Activated naive CD4-positive, alpha-beta T cell treated with Interleukin-2 at 50 U/mL for 16 hours (primary cell): ENCODE measurements around the gene COL5A3.
"Not testable (repeated sequence)": the region's sequence is repeated elsewhere in the genome, so short reads cannot be mapped to it uniquely, and the experiment has no call there.

Source experiments
- DNase-seq: peaks from one replicate; pipeline ENCODE4 v3.0.0-alpha.2; 2020

Gene COL5A3

DNA sequence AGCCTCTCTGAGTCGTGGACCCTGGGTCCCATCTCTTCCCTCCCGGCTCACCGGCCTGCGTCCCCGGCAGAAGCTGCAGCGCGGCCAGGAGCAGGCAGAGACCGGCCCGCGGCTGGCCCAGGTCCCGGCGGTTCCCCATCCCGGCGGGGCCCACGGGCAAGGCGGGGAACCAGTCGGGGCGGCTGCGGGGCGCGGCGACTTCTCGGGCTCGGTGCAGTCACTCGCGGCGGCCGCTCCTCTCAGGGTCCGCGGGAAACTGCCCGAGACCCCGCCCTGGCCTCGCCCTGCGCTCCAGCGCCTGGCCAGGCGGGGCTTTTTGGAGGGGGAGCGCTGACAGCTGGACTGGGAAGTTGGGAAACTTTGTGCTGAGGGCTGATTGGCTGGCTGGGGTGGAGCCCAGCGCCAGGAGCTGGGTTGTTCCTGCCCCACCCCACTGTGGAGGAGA, at the start of gene COL5A3:
Gene COL5A3 (minus strand): TSS at position 258 of the 445 bp plus-strand sequence. CDS start 119 bp downstream, at position 139.
- no peak for DNase-seq

DNA sequence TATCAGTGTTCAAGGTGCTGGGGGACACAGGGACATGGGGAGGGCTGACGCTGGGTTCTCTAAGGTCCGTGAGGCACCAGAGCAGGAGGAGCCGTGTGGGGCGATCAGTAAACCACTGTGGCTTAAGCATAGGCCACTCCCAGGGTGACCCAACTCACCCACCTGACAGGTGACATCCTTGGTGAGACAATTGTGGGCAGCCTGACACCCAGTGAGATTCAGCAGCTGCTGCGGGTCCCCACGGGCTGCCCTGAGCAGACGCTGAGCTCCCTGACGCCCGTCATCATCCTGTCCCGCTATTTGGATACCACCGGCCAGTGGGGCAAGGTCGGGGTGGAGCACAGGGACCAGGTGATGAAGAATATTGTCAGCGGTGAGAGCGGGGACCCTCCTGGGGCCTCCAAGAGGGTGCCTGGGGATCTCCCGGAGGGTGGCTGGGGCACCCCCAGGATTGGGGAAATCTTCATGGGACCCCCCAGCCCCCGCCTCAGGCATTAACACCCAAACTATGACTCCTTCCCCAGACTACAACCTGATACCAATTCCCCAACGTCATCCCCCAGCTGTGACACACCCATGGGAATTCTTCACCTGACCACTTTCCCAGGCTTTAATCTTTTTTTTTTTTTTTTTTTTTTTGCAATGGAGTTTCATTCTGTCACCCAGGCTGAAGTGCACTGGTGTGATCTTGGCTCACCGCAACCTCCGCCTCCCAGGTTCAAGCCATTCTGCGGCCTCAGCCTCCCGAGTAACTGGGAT, 42.5 kb upstream of the COL5A3 start:
- DNase-seq: no peak

DNA sequence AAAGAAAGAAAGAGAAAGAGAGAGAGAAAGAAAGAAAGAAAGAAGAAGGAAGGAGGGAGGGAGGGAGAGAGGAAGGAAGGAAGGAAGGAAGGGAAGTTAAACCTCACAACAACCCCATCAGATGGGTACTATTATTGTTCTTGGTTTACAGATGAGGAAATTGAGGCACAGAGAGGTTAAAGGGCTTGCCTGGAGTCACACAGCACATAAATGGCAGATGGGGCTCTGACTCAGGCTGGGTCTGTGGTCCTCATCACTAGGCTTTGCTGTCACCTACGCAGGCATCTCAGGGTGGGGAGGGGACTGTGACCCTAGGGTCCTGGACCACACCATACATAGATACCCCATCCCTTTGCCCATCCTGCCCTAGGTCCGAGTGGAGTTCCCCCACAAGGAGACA, 39.3 kb upstream of the COL5A3 start:
- no peak for DNase-seq

DNA sequence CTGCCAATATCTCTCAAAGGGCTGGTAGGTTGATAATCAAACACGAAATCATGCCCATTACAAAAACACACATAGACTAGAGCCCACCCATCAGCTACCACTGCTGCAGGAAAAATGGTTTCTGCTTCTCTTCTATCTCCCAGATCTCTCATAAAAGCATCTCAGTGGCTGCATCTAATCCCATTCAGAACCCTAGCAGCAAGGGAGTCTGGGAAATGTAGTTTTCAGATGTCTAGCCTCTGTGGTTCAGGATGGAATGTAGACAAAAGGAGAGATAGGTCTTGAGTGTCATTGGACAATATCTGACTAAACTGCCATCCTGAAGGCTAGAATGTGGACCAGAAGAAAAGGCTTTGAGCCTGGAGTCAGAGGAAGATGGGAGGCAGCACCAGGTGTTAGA, 35.1 kb upstream of the COL5A3 start:
- DNase-seq: no peak

DNA sequence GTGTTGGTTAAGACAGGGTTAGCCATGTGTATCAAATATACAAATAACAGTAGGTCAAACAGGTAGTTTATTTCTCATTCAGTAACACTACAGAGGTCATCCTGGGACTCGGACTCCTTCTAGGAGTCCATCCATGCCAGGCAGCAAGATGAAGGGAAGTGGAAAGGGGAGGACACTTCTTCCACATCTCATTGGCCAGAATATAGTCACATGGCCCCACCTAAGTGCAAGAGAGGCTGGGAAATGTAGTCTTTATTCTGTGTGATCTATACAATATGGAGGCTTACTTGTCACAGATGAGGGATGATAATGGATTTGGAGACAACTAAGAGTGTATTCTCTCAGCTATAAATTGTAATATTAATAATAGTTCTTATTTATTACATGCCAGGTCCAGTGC, 34.1 kb upstream of the COL5A3 start:
- no peak for DNase-seq

DNA sequence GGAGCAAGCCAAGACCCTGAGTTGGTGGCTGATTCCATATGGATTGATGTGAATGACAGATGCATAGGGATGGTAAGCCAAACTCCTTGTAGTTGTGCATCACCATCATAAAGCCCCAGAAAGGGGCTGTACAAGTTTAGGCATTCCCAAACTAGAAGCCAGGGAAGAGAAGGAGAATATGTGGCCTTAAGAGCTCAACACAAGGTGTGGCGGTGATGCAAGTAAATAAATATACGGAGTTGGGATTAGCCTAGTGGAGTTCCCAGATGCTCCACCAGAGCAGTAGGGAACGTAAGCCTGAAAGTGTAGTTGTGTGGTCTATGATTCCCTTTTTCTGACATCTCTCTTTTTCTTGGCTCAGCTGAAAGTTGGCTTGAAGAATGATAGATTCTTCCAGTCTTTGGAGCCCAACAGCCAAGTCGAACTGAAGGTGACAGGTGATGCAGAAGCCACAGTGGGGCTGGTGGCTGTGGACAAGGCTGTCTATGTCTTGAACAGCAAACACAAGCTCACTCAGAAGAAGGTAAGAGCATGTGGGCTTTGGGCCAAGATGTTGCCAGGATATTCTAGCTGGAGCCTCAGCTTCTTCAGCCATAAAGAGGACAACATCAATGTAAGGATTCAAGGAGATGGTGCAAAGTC, 33.1 kb upstream of the COL5A3 start:
- no peak for DNase-seq

DNA sequence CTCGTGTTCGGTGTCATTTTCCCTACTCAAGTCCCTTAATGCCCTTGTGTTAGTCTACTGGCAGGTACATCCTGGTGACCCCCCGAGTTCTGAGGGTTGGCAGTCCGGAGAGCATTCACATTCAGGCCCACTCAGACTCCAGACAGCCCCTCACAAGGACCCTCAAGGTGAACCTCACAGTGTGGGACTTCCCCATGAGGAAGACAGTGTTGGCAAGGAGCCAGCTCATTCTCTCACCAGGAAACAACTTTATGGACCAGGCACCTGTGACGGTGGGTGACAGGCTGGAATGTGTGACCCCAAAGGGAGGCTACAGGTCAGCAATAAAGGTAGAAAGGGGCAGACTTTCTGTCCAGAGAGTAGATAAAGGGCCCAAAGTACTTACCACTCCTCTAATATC, 27.5 kb upstream of the COL5A3 start:
- no peak for DNase-seq

DNA sequence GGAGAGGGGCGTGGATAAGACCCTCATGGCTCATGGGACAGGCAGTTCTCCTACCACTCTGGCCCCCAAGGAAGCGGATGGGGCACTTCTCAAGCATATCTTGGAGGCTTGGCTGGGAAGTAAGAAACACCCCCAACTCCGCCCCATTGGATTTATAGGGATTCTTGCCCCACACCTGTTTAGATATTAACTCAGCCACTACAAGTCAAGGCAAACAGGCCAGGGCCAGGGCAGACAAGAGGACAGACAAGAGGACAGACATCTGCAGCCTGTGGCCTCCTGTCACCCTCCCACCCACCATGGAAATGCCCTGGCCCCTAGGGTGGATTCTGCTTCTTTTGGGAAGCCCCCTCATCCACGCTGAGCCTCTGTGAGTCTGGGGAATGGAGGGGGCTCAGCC, 27.1 kb upstream of the COL5A3 start:
- DNase-seq: no peak

DNA sequence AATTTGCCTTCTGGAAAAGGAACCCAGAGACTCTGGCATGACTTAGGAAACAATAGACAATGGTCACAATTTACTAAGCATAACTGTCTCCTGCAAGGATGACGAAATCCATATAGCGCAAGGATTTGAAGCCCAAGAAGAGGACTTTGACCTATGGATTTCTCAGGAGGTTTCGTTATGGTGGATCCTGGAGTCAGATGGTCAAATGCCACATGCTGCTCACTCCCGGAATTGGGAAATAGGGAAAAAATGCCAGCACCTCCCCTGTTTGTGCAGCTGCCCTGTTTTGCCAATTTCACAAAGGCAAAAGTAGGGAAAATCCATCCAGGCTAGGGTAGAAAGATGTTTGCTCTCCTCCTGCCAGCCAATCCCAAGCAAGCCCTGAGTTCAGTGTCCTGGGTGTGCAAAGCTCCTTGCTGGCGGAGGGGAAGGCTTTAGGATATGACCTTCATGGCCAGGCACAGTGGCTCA, 26.3 kb upstream of the COL5A3 start:
- no peak for DNase-seq

DNA sequence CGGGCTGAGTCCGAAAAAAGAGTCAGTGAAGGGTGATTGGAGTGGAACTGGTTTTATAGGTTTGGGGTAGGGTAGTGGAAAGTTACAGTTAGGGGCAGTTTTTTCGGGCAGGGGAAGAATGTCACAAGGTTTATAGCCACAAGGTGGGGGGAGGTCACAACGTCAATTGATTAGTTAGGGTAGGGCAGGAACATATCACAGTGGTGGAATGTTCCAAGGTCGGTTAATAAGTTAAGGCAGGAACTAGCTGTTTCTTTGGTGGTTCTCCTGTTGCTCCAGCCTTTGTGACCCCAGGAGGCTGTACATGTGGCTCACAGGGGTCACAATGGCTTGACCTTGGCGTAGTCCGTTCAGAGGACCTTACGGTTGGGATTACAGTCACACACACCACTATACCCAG, 23.3 kb upstream of the COL5A3 start:
- DNase-seq: no peak

DNA sequence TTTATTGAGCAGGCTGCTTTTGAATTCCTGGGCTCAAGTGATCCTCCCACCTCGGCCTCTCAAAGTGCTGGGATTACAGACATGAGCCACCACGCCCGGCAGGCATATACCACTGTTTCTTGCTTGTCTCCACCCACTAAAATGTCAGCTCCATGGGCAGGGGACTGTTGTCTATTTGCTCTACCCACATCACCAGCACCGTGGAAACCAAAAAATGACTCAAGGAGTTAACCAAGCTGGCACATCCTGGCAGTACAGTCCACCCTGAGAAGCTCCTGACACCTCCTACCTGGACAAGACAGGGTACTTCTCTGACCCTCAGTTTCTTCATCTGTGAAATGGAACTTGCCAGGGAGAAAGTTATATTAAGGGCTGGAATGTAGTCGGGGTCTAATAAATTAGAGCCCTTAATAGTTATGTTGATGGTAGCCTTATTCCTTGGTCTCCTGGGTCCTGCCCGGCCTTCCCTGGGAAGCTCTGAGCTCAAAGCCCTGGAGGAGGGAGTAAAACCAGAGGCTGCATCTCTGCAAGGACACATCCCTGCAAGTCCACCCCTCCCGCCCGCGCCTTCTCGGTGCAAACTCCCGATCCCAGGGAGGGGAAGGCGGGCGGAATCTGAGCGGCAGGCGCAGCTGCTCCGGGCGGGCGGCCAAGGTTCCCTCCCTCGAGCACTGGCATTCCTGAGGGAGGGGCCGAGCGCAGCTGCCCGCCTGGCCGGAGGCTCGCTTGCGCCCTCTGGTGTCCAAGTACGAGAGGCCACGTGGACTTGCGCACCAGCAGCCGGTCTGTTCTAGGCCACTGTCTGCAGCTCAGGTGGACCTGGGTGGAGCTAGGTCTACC, 17.1 kb upstream of the COL5A3 start:
- peak; percentile 83 for DNase-seq

DNA sequence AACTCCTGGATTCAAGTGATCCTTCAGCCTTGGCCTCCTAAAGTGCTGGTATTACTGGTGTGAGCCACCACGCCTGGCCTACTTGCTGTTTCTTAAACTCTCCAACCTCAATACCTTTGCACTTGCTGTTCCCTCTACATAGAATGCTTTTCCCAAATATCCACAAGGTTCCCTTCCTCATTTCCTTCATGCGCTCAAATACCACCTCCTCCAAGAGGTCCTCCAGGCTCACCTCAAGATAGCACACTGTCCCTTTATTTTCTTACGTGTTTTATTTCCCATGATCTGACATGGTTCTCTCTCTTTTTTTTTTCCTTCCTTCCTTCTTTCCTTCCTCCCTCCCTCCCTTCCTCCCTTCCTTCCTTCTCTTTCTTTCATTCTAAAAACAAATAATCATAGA, 16.4 kb upstream of the COL5A3 start:
- DNase-seq: no peak

DNA sequence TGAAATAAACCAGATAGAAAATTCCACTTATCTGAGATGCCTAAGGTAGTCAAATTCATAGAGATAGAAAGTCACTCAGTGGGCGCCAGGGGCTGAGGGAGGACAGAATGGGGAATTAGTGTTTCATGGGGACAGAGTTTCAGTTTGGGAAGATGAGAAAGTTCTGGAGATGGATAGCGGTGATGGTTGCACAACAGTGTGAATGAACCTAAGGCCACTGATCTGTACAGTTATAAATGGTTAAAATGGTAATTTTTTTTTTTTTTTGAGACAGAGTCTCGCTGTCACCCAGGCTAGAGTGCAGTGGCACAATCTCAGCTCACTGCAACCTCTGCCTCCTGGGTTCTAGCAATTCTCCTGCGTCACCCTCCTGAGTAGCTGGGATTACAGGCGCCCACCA, 12.8 kb upstream of the COL5A3 start:
- DNase-seq: not testable (repeated sequence)

DNA sequence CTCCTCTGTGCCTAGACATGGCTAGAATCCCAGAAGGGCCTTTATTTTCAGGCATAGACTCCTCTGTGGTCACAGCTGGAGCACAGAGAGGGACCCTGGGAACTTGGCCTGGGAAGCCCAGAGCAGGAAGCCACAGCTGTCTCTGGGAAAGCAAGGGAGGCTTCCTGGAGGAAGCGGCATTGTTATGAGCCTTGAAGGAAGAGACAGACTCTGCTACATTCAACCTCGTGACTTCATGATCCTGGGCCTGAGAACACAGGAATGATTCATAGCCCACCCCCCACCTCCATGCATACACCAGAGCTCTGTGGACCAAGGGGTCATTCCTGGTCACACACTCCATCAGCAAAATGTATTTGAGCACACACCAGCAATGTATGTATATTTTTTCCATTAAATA, 11.6 kb upstream of the COL5A3 start:
- no peak for DNase-seq

DNA sequence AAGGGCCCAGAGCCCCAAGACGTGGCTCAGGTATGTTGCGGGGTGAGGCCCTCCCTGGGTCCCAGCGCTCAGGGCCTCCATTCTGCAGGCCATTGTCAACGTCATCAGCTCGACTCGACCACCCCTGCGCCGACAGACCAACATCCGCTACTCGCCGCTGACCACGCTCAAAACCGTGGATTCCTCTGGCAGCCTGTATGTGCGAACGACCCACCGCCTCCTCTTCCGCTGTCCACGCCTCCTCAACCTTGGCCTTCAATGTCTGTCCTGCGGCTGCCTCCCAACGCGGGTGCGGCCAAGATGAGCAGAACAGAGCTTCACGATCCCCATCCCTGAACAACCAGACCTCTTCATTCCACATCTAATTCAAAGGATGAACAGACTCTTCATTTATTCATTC, 11.1 kb upstream of the COL5A3 start:
- DNase-seq: no peak

DNA sequence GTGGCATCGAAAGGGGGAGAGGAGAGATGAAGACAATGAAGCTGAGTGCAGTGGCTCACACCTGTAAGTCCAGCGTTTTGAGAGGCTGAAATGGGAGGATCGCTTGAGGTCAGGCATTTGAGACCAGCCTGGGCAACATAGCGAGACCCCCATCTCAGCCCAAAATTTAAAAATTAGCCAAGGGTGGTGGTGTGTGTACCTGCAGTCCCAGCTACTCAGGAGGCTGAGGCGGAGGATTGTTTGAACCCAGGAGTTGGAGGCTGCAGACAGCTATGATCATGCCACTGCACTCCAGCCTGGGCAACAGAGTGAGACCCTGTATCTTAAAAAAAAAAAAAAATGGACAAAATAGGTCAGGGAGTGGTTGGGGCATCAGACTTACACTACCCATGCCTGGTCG, 10.5 kb upstream of the COL5A3 start:
- DNase-seq: no peak

DNA sequence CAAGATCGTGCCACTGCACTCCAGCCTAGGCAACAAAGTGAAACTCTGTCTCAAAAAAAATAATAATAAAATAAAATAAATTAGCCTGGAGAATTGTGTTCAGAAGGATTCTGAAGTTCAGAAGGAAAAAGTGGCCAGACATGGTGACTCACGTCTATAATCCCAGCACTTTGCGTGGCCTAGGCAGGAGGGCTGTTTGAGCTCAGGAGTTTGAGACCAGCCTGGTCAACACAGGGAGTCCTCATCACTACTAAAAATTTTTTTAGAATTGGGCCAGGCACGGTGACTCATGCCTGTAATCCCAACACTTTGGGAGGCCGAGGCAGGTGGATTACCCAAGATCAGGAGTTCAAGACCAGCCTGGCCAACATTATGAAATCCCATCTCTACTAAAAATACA, 8.9 kb upstream of the COL5A3 start:
- DNase-seq: no peak

DNA sequence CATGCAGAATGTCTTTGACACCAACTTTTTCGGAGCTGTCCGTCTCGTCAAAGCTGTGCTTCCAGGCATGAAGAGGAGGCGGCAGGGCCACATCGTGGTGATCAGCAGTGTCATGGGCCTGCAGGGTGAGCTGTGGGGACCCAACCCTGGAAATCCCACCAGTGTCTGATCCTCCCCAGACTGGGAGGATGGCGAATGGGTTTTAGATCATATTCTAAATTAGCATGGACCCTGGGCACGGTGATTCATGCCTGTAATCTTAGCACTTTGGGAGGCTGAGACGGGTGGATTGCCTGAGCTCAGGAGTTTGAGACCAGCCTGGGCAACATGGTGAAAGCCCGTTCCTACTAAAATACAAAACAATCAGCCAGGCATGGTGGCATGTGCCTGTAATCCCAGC, 8.5 kb upstream of the COL5A3 start:
- no peak for DNase-seq

DNA sequence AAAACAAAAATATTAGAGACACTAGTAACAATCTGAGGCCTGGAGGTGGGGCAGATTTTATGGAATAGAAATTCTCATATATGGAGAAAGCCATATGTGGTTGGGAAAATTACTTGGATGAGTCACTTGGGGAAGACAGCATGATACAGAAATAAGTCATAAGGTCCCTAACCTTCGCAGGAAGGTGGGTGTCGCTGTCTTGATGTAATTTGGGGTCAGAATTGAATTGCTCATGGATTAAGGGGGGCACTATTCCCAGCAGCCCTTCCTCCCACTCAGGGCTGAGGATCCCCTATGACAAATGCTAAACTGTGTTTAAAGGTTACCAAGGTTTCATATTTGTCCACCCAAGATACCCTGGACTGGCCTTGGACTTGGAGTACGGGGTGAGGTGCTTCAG, 8.0 kb upstream of the COL5A3 start:
- DNase-seq: no peak

DNA sequence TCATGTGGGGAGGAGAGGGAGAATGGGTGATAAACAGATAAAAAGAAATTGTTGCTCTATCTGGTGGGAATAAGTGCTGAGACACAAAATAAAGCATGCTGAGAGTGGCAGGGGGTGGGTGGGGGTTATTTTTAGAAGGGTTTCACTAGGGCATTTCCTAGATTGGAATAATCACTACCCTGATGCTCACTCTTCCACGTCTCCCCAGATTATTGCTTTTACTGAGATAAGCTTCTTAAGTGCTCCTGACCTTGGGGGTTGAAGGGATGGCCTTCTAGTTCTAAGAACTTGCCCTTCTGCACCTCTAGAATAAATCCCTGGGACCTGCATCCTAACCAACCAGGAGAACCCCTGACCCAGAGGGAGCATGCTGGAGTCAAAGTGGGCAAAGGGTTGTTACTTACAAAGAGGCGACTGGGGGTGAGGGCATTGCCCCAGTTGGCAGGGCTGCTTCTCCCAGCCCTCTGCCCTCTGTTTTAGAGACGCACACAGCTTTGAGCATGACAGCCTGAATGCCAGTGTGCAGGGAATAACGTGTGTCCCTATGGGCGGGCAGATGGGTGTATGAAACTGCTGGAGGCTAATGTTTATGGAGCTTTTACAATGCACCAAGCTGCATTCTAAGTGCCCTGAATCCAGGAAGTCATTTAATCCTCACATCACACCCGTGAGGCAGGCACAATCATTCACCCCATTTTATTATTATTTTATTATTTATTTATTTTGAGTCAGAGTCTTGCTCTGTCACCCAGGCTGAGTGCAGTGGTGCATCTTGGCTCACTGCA, 3.7 kb upstream of the COL5A3 start:
- DNase-seq: no peak

DNA sequence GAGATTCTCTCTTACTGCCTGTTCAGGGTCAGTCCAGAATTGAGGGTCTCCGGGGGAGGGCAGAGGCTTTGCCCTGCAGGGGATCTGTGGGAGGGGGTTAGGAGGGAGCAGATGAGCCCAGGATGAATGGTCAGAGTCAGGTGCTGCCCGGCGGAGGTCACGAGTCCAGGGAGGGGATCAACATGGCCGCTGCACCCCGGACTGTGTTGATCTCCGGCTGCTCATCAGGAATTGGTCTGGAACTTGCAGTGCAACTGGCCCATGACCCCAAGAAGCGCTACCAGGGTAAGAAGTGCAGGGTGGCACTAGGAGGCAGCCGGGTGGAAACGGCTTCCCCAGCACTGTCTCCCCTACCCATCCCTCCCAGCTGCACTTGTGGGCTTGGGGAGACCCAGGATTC, 3.0 kb upstream of the COL5A3 start, which contains the start of gene RDH8:
Gene RDH8 (plus strand): TSS at position 168 of the 400 bp plus-strand sequence. CDS start 15 bp downstream, at position 183.
- no peak for DNase-seq

DNA sequence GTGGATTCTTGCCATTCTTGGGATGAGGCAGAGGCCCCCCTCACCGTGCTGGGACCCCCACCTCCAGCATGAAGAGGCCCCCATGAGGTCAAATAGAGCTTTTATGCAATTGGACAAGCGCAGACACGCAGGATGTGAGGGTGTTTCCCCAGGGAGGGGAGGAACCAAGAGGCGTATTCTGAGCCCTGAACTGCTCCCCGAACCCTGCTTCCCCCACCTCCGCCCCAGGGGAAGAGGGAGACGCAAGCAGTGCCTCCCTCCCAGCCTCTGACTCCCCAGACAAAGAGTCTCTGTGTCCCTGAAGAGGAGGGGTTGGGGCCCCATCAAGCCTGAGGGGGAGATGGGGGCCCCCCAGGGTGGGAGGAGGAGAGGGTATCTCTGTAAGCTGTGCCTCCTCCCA, 1.7 kb upstream of the COL5A3 start:
- DNase-seq: no peak

DNA sequence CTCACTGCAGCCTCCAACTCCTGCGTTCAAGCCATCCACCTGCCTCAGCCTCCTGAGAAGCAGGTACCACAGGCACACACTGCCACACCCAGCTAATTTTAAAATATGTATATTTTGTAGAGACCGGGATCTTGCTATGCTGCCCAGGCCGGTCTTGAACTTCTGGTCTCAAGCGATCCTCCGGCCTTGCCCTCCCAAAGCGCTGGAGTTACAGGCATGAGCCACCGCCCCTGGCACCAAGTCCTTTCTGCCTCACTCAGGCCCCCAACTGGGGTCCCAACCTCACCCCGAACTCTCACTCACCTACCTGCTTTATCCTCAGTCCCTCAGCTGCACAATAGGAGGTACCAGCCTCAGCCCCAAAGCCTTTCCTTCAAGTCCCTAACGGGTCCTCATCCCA, 635 bp upstream of the COL5A3 start:
- DNase-seq: no peak
